Measurements from ENCODE around the gene SLBP.

The SLBP gene

DNA sequence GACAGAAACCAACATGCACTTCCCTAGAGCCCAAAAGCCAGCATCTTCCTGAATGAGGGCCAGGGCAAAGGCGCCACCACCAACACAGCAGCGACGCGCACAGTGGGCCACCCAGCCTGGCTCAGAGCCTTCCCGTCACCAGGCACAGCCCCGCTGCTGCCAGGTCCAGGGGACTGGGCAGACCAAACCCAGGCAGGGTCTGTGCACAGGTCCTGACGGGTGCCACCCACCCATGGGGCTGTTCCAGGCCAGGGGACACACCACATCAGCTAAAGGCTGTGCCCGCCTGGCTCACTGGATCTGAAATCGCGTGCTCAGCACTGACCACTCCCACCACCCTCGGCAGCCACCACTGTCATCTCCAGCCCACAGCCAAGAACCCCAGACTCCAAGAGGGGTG lies 41.8 kb downstream of the SLBP start:
- DNase-seq, result no peak

DNA sequence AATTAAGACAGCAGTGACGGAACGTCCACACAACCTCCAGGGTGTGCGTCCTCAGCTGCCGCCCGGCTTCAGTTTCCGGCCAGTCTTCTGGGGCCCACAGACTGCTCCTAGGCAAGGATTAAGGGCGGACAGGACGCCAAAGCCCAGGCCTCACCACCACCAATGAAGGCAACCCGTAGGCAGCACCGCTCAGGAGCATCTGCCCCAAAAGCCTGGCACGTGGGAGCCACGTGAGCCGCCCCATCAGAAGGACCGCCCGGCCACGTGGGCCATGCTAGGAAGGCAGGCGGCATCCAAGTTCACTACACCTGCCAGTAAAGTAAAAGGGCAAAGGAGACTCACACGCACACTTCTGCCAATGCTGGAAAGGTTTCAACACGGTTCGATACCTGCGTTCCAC lies 42.3 kb downstream of the SLBP start:
- no peak for DNase-seq

DNA sequence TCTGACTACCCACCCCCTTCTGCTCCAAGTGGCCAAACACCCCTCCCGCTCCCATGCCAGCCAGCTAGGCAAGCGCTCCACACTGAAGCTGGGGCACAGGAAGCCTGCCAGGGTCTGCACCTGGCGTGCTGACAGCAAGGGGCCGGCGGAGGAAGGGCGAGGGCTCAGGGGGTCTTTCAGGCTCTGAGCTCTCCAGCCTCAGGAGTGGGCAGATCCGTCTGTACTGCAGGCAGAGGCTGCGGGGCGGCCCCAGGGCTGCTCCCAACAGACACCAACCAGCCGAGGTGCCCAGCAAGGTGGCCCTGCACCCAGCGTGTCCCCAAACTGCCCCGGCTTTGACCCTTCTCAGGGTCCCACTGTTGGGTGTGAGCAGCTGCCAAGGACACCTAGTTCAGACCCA lies 42.8 kb downstream of the SLBP start:
- DNase-seq, result no peak

DNA sequence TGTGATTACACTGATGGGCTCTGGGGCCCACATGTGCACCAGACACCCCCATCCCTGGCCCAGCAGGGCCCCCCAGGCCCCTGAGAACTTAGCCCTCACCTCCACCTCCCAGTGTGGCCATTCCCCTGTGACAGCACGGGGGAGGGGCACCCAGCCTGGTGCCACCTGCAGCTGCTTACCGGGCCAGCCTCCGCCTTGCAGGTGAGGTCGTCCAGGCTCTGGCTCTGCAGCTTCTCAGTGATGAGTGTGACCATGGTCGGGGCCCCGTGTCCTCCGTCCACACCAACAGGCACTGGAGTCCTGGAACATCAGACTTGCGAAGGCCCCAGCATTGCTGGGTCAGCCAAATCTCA lies 43.7 kb downstream of the SLBP start:
- no peak for DNase-seq

DNA sequence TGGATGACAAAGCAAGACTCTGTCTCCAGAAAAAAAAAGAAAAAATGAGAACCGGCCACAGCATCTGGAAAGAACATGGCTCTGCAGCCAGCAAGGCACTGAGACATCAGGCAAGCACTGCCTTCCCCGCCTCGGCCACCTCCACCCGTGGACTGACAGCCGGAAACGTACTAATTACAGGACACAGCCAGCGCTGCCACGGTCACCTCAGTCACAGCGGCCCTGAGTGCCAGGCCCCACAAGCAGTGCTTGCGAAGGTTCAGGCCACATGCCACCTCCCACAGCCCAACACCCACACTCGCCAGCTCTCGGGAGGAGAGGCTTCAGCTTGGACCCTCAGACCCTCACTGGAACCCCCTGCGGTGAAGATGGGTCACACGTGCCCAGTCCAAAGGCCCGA lies 44.8 kb downstream of the SLBP start:
- DNase-seq, result no peak

DNA sequence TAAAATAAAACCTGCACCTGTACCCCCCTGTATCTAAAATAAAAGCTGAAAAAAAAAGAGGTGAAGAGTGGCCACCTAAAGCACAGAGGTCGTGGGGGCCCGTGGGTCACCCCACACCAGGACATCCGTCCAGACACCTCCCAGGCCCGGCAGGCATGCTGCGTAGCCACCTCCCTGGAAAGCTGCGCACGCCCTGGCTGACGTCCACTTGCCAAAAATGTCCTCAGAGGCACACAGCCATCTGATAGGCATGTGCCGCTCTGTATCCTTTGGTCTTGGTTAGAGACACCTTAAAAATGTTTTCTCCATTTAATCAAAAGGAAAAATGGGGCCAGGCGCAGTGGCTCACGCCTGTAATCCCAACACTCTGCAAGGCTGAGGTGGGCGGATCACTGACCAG lies 45.7 kb downstream of the SLBP start:
- no peak for DNase-seq

DNA sequence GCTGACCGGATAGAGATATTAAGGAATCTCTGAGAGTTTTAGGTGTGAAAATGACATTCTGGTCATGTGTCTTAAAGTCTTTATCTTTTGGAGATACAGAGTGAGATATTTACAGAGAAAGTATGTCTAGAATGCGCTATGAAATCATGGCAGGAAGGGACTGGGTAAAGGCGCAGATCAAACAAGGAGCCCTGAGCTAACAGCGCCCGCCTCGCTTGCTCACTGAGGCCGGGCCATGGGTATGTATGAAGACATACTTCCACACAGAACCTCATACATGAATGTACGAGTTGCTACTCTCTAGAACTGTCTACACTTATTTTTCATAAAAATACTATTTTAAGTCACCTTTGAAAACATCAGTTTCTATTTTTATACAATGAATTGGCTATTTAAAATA lies 48.0 kb downstream of the SLBP start:
- DNase-seq, result no peak

DNA sequence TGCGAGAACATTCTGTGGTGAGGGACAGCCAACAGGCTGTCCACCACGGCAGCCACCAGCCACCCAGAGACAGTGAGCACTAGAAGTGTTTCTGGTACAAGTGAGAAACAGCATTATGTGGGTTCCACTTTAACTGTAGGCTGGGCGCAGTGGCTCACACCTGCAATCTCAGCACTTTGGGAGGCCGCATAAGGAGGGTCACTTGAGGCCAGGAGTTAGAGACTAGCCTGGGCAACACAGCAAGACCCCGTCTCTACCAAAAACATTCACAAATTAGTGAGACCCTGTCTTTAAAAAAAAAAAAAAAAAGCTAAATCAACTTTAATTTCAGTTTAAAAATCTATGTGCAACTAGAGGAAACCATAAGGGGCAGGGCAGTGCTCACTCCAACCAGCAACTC lies 48.6 kb downstream of the SLBP start:
- DNase-seq, result no peak

DNA sequence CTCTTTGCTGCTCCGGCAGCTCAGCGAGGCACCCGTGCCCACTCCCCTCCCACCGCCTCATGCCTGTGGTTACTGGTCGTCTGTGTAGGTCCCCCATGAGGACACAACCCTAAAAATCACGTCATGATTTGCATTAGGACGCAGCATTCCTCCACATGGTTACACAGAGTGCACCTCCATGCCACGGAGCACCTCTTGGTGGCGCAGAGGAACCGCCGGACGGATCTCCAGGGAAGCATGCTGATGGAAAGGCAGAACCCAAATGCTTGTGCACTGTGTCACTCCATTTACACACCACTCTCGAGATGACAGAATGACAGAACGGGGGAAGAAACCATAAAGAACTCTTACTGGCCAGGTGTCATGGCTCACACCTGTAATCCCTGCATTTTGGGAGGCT lies 50.4 kb downstream of the SLBP start:
- DNase-seq, result no peak

DNA sequence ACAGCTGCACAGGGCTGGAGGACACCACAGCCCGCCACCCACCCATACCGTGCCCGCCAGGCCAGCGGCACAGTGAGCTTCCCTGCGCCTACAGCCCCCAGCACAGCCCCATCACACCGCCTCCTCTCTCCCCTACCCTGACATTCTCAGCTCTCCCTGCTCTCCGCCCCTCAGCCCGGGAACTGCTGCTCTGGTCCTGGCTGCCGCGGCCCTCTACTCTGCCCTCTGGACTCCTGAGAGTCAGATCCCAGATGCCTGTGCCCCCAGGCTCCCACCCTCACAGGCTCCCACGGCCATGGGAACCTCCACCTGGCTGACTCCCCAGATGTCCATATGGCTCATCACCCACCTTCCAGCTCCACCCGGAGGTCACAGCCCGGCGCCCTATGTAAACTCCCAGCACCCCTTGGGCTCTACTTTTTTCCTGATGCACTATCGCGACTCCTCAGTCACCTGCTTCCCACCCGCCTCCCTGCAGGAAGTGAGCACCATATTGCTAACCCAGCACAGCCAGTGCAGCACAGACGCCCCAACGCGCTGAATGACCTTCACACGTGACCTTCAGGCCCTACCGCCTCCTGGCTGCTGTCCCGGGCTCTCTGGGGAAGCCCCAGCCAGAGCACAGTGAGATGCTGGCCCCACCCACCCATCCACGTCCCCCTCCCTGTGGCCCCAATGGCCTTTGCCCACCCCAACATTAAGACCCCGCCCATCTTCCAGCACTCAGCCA lies 51.0 kb downstream of the SLBP start:
- DNase-seq, result no peak

DNA sequence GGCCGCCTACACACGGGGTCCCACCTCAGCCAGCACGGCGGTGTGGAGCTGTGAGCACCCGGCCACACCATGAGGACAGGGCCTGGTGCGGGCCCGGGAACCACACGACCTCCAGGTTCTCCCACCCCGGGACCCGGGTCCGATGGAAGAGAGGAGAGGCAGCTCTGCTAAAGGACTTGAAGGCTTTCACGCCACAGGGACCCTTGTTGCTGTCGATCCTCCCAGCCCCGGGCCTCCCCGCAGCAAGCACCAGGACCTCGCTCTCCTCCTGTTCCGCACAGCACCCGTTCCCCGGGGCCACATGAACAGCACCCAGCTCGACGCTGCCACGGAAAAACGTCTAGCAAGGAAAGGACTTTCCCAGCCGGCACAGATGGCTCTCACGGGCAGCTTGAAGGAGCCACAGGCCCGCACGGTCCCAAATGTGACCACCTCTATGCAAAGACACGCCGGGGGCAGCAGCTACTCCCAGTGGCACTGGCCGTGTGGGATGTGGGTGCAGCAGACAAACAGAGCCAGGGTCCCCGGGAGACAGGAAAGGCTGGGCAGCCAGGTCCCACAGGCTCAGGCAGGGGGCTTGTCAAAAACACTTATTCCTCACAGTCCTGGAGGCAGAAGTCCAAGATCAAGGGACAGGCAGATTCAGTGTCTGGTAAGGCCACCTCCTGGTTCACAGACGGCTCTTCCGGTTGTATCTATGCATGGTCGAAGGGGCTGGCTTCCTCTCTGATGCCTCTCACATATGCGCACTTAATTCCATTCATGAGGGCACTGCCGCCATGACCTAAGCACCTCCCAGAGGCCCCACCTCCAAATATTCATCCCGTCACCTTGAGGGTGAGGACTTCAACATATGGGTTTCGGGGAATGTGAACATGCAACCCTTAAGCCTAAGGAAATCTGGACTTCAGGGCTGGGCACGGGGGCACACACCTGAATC lies 52.7 kb downstream of the SLBP start:
- DNase-seq, result no peak

DNA sequence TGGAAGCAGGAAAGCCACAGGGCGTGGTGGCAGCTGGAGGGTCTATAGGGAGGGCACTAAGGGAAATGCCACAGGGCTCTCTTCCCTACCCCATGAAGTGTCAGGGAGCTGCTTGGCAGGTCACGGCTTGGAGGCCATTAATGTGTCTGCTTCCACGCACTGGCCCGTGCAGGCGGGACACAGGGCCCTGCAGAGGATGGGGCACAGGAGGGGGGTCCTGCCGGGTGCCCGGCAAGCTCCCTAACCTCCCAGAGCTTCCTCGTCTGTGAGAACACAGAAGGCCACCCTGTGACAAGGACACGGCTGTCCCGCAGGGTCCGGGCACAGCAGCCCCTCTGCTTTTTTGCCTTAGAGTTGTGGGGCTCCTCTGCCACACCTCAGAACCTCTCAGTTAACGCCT lies 53.5 kb downstream of the SLBP start:
- no peak for DNase-seq

DNA sequence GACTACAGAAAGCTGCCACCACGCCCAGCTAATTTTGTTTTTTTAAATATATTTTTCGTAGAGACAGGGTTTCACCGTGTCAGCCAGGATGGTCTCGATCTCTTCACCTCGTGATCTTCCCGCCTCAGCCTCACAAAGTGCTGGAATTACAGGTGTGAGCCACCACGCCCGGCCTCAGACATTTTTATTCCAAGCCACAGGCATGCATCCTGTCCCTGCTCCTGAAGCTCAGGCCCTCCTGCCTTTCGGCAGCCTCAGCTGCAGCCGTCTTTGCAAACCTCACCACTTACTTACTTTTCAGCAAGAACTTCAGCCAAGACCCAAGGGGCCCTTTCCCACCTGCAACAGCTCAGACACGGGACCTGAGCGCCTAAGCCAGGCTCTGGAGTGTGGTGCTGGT lies 54.0 kb downstream of the SLBP start:
- no peak for DNase-seq

DNA sequence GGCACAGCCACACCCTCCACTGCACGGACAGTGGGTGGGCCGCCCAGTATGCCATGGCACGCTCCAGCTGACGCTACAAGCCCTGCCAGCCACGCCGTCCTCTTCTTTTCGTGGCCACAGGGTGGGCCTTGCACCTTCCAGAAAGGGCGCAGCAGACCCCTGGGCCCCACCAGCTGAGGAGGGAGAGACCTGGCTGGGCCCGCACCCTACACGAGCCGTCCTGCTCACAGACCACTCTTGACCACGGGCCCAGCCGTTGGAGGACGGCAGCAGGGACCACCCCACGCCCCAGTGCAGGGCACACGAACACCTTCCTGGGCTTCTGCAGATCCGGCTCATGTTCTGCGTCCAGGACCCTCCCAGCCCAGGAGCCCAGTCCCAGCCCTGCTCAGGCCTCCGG lies 55.1 kb downstream of the SLBP start:
- no peak for DNase-seq

DNA sequence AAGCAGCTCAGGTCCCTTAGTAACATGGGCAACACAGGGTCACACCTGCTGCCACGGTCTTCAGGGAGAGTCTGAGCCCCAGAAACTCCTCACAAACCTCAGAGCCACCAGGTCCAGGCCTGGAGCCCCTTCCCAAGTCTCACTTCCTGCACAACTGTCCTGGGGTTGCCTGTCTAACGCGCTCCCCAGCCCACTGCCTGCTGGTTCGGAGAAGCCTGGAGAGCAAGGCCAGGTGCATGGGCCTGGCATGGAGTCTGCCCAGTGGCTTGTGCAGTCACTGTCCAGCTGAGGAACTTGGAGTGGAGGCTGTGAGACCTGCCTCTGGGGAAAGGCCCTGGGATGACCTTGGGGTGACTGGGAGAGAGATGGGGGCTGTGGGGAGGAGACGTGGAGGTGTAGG lies 56.0 kb downstream of the SLBP start:
- no peak for DNase-seq

DNA sequence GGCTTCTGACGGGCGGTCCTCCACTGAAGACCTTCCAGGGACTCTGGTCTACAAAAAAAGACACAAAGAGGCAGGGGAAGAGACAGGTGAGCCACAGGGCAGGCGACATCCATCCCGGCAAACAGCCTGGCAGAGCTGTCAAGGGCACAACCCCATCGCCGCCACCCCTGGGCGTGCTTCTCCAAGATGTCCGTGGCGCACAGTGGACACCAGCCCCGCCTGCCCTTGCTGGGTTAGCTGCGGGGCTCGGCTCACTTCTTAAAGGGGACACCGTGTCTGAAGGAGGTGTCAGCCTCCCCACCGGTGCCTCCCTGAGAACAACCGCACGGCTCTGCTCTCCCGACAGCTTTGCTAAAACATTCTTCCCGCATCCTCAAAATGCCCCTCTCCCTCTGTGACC lies 56.4 kb downstream of the SLBP start:
- no peak for DNase-seq

DNA sequence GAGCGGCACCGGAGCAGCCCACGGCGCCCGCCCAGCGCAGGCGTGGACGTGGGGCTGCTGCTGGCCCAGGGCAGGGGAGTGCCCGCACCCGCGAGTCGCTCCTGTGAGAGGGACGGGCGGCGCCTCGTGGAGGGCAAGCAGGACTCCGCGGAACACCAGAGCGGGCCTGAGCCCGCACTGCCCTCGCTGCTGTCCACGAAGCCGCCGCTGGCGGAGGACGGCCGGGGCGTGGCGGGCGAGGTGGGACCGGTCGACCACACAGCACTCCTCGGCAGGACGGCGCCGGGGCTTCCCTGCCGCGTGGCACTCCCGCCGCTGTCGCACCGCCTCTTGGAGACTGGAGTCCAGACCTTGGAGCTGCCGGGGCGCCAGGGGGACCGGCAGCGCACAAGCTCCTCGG lies 57.0 kb downstream of the SLBP start:
- no peak for DNase-seq

DNA sequence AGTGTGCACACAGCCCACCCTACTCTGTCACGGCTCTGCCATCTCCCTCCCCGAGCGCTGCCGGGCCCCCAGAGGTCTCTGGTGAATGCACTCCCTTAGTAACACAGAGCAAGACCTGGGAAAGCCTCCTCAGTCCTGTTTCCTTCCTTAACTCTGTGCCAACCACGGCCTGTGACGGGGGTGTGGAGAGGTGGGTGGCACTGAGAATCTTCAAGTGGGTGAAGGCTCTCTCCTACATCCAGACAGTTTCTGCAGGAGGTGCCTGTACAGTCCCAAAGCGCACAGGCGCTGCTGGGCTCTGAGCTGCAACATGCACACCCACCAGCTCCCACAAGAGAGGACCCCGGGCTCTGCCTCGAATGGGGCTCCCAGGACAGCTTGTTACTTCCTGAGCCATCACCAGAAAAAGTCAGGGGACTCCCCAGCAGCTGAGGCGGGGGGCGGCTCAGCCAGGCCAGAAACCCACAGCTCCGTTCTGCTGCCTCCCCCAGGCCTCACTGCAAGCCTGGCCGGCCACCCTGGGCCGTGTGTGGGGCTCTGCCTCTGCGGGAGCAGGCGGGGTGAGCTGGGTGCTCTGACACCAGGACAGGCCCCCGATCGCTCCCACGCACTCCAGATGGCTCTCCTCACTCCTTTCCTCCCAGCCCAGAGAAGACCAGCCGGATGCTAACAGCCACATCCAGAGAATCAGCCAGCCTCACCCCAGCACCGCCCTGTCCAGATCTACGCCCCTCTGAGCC lies 57.7 kb downstream of the SLBP start:
- no peak for DNase-seq

DNA sequence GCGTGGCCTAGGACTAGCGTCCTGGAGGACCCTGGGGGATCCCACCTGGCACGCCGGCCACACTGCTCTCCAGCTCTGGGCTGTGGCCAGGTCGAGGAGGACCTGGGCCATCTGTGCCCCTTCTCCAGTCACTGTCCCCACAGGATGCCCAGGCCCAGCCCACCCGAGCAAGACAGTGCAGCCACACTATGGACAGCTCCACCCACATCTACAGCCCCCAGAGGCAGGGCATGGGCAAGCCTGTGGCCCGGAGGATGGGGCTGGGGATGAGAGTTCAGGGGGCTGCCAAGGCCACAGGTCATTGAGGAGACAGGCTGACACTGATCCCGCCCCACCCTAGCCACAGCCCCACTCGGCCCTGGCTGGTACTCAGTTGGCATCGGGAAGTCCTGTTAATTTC lies 58.3 kb downstream of the SLBP start:
- no peak for DNase-seq

DNA sequence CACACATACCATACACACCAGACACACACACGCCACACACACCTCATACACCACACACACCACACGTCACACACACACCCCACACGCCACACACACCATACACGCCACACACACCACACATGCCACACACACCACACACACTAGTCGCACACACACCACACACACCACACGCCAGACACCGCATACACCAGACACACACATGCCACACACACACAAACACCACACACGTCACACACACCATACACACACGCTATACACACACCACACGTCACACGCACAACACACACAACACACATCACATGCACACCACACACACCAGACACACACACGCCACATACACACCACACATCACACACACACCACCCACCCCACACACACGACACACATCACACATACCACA lies 60.0 kb downstream of the SLBP start:
- DNase-seq, result no peak

DNA sequence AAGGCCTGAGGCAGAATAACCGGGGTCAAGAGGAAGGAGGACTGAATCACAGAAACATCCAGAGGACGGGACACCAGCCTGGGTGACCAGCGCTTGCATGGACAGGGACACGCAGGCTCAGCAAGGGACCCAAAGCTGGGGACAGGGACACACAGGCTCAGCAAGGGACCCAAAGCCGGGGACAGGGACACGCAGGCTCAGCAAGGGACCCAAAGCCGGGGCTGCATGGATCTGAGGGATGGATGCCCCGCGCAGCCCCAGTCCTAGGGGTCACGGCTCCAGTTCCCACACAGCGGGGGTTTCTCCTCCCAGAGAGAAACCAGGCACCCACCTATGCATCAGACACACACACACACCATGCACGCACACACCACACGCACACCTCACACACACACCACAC lies 60.5 kb downstream of the SLBP start:
- no peak for DNase-seq

DNA sequence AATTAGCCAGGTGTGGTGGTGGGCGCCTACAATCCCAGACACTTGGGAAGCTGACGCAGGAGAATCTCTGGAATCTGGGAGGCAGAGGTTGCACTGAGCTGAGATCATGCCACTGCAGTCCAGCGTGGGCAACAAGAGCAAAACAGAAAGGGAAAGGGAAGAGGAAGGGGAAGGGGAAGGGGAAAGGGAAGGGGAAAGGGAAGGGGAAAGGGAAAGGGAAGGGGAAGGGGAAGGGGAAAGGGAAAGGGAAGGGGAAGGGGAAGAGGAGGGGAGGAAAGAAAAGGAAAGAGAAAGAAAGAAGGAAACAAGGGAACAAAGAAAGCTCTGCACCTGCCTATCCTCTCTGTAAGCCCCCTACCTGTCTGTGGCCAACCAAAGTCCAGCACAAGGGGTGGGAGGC lies 63.2 kb downstream of the SLBP start:
- DNase-seq, result no peak

DNA sequence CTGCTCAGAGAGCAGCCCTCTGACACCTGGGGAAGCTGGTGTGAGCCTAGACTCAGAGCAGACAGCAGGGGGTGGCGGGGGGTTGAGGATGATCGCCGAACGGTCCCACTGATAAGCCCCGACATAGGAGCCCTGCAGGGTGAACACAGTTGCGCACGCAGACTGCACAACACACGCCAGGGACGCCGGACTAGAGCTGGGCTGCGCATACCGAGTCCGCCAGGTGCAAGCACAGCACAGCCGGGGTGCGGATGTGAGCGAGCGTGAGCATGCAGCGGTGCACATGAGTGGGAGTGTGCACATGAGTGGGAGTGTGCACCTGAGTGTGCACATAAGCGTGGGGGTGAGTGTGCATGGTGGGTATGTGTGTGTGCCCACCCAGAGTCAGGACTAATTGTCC lies 64.7 kb downstream of the SLBP start:
- DNase-seq, result no peak

DNA sequence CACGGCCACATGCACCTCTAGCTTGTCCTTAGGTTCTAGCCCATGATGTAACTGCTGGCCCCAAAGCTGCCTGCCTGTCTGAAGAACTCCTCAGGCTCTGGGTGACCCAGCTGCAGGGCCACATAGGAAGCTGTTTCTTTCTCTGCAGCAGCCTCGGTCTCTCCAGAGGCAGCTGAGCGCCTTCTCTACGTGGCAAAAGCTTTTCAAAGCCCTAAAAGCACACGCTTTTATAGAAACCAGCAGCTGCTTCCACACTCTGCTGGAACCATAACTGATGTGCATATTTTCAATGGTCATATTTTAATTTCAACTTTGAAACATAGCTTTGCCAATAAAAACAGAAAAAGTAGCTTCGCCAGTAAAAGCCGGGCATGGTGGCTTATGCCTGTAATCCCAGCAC lies 65.4 kb downstream of the SLBP start:
- no peak for DNase-seq

All from stimulated activated CD4-positive, alpha-beta T cell treated with anti-CD3 and anti-CD28 coated beads, Interleukin-12 subunit alpha, Interleukin-12 subunit beta, amount 100 ng/mL, for 4 hours (primary cell).